ENCODE measurements around the gene DOCK6.
"Not testable (repeated sequence)": the region's sequence is repeated elsewhere in the genome, so short reads cannot be mapped to it uniquely, and the experiment has no call there.

The DOCK6 gene

DNA sequence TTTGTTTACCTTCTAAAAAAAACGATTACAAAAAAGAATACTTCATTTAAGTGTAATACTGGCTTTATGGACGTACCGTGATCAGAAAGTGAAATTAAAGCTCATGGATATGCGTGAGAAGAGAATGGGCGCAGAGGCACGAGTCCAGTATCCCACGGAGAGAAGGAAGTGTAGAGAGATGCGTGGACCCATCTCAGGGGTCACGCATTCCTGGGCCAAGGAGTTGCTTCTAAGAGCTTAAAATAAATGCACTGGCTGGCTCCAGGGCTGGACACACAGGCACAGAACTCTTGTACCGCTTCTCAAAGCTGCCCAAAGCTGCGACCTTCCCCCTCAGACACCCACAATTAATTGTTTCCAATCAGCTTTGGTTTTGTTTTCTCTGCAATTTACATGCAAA is 98.0 kb downstream of the DOCK6 start:
- no peak for DNase-seq (ENCODE audit: extremely low read depth, low read depth)
- H3K4me3 ChIP-seq (replicated peaks; ENCODE audit: low read depth, low read length) = no peak overlapping the region
- TF ChIP-seq, protein P1, sequence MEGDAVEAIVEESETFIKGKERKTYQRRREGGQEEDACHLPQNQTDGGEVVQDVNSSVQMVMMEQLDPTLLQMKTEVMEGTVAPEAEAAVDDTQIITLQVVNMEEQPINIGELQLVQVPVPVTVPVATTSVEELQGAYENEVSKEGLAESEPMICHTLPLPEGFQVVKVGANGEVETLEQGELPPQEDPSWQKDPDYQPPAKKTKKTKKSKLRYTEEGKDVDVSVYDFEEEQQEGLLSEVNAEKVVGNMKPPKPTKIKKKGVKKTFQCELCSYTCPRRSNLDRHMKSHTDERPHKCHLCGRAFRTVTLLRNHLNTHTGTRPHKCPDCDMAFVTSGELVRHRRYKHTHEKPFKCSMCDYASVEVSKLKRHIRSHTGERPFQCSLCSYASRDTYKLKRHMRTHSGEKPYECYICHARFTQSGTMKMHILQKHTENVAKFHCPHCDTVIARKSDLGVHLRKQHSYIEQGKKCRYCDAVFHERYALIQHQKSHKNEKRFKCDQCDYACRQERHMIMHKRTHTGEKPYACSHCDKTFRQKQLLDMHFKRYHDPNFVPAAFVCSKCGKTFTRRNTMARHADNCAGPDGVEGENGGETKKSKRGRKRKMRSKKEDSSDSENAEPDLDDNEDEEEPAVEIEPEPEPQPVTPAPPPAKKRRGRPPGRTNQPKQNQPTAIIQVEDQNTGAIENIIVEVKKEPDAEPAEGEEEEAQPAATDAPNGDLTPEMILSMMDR (IDR thresholded peaks at IDR 0.05; ENCODE audit: low read depth, low read length, missing control alignments) = no peak

DNA sequence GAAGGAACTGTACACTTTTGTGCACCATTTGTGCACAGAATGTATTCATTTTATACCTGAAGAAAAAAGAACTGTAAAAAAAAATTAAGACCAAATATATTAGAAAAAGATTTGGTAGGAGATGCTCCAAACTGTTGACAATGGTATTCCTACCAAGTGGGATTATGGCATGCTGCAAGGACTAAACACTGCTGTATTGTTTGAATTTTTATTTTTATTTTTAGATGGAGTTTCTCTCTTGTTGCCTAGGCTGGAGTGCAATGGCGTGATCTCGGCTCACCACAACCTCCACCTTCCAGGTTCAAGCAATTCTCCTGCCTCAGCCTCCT is 101.9 kb downstream of the DOCK6 start:
- not testable (repeated sequence) for DNase-seq (ENCODE audit: extremely low read depth, low read depth); H3K4me3 ChIP-seq (replicated peaks; ENCODE audit: low read depth, low read length)

DNA sequence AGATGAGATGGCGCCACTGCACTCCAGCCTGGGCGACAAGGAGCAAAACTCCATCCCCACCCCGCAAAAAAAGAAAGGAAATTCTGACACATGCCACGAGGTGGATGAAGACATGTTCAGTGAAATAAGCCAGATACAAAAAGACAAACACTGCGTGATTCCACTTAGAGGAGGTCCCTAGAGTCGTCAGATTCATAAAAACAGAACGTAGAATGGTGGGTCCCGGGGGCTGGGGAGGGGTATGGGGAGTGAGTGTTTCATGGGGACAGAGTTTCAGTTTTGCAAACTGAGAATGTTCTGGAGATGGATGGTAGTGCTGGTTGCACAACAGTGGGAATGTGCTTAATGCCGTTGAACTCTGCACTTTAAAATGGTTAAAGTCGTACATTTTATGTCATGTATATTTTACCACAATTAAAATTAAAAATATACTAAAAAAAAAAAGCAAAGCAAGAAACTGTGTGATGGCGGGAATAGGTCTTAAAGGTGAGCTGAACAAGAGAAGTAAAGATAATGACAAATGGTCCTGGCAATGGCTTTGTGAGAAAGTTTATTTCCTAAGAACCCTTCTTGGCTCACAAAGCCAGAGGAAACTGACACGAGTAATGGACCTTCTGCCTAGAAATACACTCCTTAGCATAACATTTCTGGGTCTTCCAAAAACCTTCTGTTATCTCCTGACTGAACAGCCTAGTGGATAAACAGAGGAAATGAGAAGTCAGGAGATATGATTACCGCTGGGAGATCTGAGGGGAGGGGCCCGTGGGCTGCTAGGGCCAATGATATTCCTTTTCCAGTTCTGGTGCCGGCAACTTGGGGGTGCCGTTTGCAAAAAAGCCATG is 102.5 kb downstream of the DOCK6 start:
- TF ChIP-seq, protein P1 (IDR thresholded peaks at IDR 0.05; ENCODE audit: low read depth, low read length, missing control alignments) = no peak
- no peak overlapping the region for H3K4me3 ChIP-seq (replicated peaks; ENCODE audit: low read depth, low read length)
- no peak for DNase-seq (ENCODE audit: extremely low read depth, low read depth)

DNA sequence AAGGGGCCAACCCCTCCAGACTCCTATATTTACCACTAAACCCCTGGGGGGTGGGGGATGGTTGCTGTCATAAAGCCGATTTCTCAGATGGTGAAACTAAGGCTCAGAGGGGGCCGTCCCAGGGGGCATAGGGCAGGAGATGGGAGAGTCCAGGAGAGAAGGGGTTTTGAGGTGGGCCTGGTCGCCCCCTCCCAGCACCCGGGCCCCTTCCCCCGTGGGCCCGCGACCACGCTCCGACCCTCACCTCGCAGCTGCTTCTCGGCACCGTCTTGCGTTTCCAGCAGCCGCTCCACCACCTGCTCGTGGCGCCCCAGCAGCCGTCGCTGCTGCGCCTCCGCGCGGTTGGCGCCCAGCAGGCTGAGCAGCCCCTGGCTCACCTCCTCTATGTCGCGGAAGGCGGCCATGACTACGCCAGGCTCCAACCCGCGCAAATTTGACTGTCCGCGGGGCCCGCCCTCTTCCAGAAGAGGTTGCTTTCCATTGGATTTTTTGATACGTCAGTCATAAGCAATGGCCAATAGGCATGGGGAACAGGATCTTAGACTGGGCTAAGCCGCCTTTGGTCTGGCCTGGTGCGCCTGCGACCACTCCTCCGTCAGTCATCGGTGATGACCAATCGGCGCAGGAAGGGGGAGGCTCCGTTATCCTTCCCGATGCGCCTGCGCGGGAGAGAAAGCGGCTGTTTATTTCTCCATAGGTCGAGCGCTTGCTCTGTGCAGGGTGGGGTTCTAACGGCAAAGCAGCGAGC is 106.8 kb downstream of the DOCK6 start, which contains the start of gene SPC24:
Gene SPC24, minus strand, starts transcription at position 410 of the 748 bp plus-strand sequence. Its CDS starts 6 bp downstream, at position 404.
- DNase-seq (ENCODE audit: extremely low read depth, low read depth) = peak; percentile 96
- TF ChIP-seq, protein P1 (IDR thresholded peaks at IDR 0.05; ENCODE audit: low read depth, low read length, missing control alignments) = no peak
- H3K4me3 ChIP-seq (replicated peaks; ENCODE audit: low read depth, low read length) = peak within 1 kb of the TSS; percentile 97

DNA sequence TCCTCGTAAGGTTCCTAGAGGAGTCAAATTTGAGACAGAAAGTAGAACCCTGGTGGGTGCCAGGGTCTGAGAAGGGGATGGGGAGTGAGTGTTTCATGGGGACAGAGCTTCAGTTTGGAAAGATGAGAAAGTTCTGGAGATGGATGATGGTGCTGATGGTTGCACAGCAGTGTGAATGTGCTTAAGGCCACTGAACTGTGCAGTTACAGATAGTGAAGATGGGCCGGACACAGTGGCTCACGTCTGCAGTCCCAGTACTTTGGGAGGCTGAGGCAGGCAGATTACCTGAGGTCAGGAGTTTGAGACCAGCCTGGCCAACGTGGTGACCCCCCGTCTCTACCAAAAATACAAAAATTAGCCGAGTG is 107.7 kb downstream of the DOCK6 start:
- TF ChIP-seq, protein P1 (IDR thresholded peaks at IDR 0.05; ENCODE audit: low read depth, low read length, missing control alignments) = no peak
- DNase-seq (ENCODE audit: extremely low read depth, low read depth) = no peak
- peak overlapping the region; percentile 97 for H3K4me3 ChIP-seq (replicated peaks; ENCODE audit: low read depth, low read length)

DNA sequence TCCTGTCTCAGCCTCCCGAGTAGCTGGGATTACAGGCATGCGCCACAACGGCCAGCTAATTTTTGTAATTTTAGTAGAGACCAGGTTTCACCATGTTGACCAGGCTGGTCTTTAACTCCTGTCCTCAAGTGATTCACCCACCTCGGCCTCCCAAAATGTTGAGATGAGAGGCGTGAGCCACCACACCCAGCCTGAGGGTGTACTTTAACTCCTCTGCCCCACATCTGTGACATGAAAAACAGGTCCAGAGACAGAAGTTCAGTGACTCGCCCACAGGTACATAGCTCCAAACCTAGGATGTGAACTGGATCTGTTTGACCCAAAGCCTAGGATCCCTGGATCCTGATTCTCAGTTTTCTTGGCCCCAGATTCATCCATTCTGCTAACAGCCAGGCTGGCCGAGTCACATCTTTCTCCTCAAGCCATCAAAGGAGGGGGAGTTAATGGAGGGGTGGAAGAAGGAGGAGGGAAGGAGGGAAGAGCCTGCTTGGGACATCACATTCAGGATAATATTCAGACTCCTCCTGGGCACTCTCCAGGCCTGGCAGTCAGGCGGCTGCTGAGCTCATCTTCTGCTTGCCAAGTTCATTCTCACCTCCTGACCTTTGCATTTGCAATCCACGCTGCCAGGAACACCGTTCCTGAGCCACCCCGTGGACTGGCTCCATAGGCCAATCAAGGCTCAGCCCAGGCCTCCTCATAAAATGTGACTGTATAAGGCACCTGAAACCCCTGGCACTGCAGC is 109.8 kb downstream of the DOCK6 start:
- no peak for DNase-seq (ENCODE audit: extremely low read depth, low read depth)

More for the DNA sequence above, 109.8 kb downstream of the DOCK6 start:
- no peak overlapping the region for H3K4me3 ChIP-seq (replicated peaks; ENCODE audit: low read depth, low read length)
- TF ChIP-seq, protein P1 (IDR thresholded peaks at IDR 0.05; ENCODE audit: low read depth, low read length, missing control alignments) = no peak

All from HFF-Myc (cell line).